Posterior vena cava (tissue), 2 donors: Measurements from ENCODE around the gene CCDC88B. TPM values are rescaled to one million over a fixed set of nuclear protein-coding genes. Genes with fewer than 3 reads are reported as not detected.

Source experiments
- DNase-seq: peaks from one replicate; pipeline ENCODE4 v3.0.0-alpha.2; 2020; ENCODE audit warnings: low spot score
- intact Hi-C, 2 donors: fragments of 100-400 bp; cut with DNase I; formaldehyde crosslinking; loops; one replicate each; pipeline versions ENCODE4 v1.14.1 to v1.14.2; 2022 to 2023
- long read RNA-seq, 2 donors: library from polyadenylated mRNA; unstranded; transcript quantifications; one replicate each; pipeline ENCODE4 v2.0.0, GENCODE V29; 2020 to 2021
- total RNA-seq, 2 donors: library from RNA; stranded (reverse); fragmentation: NEBNext Ultra II Directional; extraction: Animal tissue kit (Norgen Biotek cat#: 25700); gene quantifications; one replicate each; pipeline ENCODE4 v1.2.1, GENCODE V29; 2021
- donor health status: DM: yes; HTN: yes; CAD: no.
- donor health status: DM: yes; HTN: yes; CAD: no.

The CCDC88B gene, protein sequence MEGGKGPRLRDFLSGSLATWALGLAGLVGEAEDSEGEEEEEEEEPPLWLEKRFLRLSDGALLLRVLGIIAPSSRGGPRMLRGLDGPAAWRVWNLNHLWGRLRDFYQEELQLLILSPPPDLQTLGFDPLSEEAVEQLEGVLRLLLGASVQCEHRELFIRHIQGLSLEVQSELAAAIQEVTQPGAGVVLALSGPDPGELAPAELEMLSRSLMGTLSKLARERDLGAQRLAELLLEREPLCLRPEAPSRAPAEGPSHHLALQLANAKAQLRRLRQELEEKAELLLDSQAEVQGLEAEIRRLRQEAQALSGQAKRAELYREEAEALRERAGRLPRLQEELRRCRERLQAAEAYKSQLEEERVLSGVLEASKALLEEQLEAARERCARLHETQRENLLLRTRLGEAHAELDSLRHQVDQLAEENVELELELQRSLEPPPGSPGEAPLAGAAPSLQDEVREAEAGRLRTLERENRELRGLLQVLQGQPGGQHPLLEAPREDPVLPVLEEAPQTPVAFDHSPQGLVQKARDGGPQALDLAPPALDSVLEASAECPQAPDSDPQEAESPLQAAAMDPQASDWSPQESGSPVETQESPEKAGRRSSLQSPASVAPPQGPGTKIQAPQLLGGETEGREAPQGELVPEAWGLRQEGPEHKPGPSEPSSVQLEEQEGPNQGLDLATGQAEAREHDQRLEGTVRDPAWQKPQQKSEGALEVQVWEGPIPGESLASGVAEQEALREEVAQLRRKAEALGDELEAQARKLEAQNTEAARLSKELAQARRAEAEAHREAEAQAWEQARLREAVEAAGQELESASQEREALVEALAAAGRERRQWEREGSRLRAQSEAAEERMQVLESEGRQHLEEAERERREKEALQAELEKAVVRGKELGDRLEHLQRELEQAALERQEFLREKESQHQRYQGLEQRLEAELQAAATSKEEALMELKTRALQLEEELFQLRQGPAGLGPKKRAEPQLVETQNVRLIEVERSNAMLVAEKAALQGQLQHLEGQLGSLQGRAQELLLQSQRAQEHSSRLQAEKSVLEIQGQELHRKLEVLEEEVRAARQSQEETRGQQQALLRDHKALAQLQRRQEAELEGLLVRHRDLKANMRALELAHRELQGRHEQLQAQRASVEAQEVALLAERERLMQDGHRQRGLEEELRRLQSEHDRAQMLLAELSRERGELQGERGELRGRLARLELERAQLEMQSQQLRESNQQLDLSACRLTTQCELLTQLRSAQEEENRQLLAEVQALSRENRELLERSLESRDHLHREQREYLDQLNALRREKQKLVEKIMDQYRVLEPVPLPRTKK (N-terminal part only)
- 1 to 10 TPM; 7.0 to 9.5 TPM for total RNA-seq
- long read RNA-seq, donor 1, result 0 reads
- long read RNA-seq, donor 2, partial matches to known transcripts, result 0 of 2 reads
- long read RNA-seq, donor 2, other reads (novel, unspliced or antisense), result 1 of 2 reads

DNA sequence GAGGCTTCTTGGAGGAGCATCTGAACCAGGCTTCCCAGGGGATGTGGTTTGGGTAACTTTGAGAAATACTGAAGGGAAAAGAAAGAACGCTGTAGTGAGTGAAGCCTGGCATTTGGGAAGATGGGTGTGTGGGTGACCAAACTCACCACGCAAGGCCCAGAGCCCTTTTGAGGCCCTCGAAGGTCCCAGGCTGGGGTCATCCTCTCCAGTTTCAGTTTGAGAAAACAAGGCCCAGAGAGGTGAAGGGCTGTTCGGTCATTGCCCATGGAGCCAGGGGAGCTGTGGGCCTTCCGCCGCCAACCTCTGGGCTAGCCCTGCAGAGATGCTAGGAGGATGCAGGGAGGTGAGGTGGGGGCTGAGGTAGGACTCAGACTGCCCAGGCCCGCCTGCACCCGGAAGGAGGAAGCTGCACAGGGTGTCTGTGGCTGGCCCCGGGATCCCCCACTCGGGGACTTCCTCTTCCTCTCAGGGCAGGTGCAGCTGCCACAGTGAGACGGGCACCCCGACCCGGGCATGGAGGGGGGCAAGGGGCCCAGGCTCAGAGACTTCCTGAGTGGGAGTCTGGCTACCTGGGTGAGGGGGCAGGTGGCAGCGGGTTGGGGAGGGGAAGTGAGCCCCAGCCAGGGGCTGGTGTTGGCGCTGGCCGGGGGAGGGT lies at the start of gene CCDC88B:
Gene CCDC88B (plus strand): TSS at position 451 of the 655 bp plus-strand sequence. CDS start 63 bp downstream, at position 514.
- DNase-seq, result peak; percentile 92
- intact Hi-C loops, result no loop called here

DNA sequence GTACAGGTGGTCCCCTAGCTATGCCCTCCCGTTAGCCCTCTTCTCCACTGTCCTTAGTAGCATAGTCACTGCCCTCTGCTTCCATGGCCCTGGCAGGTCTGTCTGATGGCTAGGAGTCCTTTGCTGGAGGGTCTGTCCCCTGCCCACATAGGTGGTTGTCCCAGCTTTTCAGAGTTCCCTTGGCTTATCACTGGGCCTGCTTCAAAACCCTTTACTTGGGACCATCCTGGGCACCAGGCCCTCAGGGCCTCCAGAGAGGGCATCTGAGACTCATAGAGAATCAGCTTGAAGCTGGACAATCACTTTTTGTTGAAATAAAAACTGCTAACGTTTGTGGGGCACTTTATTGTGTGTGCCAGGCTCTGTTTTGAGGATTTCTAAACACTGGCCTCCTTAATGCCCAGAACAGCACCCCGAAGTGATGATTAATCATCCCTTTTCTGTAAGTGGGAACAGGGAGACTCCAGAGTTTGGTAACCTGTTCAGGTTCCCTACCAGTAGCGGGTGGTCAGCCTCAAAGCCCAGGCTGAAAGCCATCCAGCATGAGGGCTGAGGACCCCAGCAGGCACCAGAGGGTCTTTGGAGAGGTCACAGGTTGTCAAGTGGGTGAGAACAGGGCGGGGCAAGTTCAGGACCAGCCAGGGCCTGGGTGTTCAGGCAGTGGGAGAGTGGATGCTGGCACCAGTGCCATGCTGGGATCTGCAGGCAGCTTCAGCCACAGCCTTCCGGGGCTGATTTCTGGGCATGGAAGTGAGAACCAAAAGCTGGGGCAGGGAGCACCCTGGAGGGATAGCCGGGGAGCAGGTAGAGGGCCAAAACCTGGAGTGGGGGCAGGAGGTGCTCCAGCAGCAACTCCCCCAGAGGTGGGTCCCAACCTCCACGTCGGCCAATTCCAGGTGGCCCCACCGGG lies 49.4 kb upstream of the CCDC88B start:
- intact Hi-C loops, result loop anchor here in 1 of 2 donors (10.0 kb wide), 1 partner anchor 86 kb away; the partner anchor contains the start of gene FERMT3

DNA sequence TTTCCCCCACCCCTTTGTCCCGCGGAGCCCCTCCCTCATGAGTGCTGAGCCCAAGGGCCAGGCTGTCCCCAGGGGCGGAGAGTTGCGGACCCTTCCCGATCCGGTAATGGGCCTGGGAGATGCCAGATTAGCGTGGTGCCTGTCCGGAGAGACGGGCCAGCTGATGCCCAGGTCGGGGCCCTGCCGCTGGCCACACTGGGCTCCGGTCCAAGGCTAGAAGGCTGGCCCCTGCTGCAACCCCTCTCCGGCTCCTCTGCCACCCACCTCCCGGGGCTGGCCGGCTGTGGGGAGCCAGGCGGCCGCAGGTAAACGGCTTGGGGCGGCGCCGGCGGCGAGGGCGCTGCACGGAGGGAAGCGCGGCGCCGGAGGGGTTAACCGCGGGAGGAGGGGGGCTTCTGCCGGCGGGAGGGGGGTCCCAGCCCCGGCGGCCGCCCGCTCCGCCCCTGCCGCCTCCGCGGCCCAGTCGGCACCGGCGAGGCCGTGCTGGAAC lies 48.7 kb upstream of the CCDC88B start, which contains the start of gene KCNK4:
Gene KCNK4 (plus strand): TSS at position 41 of the 490 bp plus-strand sequence. CDS start 1,717 bp downstream, outside the sequence.
- DNase-seq, result peak; percentile 77
- intact Hi-C loops, result loop anchor here in 1 of 2 donors (10.0 kb wide), 1 partner anchor 87 kb away; the partner anchor contains the start of gene FERMT3

More for the DNA sequence above, 49.4 kb upstream of the CCDC88B start:
- peak; percentile 73 for DNase-seq

DNA sequence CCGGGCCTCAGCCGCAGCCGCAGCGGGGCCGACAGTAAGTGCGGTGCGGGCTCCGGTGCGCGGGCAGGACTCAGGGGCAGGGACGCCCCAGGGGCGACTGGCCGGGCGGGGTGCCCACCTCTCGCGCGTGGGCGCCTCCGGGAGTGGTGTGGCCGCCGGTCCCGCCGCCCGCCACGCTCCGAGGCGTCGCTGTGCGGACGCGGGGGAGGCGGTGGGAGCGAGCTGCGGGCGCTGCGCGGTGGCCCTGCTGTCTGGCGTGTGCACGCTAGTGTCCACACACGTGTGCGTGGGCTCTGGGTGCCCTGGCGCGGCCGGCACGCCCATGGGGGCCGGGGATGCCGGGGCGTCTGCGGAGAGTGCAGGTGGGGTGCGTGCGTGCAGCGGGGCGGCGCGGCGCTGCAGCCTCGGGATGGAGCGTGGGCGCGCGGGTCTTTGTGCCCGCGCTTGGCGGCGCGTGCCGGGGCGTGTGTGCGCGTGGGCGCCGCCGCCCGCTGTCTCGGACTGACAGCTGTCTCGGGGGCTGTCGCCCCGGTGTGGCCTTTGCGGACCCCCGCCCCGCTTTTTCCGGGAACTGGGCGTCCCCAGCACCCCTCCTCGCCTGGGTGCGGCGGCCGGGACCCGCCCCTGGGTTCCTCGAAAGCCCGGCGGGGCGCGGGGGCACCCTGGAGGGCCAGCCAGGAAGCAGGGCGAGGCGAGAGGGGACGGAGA lies 48.1 kb upstream of the CCDC88B start:
- no peak for DNase-seq
- intact Hi-C loops, result loop anchor here in 1 of 2 donors (10.0 kb wide), 1 partner anchor 87 kb away; the partner anchor contains the start of gene FERMT3

DNA sequence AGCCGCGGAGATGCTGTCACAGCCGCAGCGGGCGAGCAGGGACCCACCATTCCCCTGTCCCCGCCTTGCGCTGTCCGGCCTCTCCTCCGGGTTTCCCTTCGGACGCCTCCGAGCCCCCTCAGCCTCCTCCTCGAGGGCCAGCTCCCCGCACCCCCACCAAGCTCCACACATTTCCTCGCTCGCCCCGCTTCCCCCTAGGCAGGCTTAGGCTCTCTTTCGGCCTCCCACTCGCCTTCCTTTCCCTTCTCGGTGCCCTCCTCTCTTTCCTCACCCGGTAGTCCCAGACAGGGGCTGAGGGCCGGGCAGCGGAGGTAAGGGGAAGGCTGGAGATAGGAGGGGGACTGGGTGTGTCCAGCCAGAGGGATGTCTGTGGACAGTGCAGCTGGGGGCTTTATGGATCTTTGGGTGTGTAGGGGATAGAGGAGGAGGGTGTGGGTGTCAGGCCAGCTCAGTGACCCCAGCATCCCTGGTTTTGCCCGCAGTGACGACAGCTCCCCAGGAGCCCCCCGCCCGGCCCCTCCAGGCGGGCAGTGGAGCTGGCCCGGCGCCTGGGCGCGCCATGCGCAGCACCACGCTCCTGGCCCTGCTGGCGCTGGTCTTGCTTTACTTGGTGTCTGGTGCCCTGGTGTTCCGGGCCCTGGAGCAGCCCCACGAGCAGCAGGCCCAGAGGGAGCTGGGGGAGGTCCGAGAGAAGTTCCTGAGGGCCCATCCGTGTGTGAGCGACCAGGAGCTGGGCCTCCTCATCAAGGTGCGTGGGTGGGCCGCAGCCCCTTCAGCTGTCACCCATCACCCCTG lies 47.3 kb upstream of the CCDC88B start:
- intact Hi-C loops, result loop anchor here in 1 of 2 donors (10.0 kb wide), 1 partner anchor 88 kb away; the partner anchor contains the start of gene FERMT3
- no peak for DNase-seq

DNA sequence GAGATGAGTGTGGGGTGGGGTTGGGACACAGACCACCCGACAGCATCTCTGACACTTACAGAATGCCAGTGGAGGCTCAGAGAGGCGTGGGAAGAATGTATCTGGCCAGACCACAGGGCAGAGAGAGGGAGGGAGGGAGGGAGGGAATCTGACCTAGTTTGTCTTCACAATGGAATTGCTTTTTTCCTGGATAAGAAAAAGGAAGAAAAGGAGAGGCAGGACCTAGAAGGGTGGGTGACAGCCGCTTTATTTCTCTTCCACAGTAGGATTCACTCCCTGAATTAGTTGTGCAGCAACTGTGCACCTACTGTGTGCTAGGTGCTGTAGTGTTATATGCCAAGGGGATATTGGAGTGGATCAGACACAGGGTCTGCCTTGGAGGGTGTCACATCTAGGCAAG lies 45.2 kb upstream of the CCDC88B start:
- intact Hi-C loops, result loop anchor here in 1 of 2 donors (10.0 kb wide), 1 partner anchor 90 kb away; the partner anchor contains the start of gene FERMT3
- no peak for DNase-seq

DNA sequence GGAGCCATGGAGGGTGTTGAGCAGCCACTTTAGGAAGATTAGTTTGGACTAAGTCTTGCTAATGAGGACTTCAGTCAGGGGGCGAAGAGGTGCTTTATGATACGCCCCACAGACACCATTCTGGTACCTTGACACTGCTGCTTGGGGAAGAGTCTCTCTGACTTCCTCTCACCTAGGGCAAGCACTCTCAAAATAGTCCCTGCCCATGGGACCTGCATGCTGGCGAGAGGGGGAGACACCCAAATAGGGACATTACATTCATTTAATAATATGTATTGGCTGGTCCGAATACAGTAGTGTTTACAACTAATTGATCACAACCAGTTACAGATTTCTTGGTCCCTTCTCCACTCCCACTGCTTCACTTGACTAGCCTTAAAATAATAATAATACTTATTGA lies 44.2 kb upstream of the CCDC88B start:
- intact Hi-C loops, result loop anchor here in 1 of 2 donors (10.0 kb wide), 1 partner anchor 91 kb away; the partner anchor contains the start of gene FERMT3
- DNase-seq, result no peak

DNA sequence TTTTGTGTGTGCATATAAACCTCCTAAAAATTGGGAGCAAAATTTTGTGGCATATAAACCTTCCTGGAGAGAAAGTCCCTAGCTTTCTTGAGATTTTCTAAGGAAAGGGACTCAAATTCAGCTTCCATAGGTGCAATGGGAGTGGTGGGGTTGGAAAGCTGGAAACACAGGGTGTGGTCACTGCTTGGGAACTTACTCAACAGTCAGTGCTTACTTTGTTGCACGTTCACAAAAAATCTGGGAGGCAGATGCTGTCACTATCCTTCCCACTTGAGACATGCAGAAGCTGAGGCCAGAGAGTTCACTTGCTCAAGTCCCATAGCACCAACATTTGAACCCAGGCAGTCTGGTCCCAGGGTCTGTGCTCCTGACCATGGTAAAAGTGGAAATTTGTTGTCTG lies 43.8 kb upstream of the CCDC88B start:
- intact Hi-C loops, result loop anchor here in 1 of 2 donors (10.0 kb wide), 1 partner anchor 91 kb away; the partner anchor contains the start of gene FERMT3

DNA sequence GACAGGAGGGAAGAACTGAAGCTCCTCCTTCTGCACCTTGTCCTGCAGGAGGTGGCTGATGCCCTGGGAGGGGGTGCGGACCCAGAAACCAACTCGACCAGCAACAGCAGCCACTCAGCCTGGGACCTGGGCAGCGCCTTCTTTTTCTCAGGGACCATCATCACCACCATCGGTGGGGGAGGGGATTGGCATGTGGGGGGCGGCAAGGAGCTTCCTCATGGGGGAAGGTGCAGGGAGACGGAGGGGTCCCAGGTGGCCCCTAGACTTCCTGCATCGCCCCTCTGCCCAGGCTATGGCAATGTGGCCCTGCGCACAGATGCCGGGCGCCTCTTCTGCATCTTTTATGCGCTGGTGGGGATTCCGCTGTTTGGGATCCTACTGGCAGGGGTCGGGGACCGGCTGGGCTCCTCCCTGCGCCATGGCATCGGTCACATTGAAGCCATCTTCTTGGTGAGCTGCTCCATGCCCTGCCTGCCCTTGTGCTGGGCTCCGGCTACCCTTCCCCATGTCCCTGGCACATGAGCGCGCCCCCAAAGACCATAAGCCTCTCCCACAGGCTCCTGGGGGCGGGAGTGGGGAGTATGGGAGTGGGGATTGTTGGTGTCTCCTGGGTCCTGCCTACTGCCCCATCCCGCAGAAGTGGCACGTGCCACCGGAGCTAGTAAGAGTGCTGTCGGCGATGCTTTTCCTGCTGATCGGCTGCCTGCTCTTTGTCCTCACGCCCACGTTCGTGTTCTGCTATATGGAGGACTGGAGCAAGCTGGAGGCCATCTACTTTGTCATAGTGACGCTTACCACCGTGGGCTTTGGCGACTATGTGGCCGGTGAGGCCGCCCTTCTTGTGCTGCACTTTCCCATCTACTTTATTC lies 42.9 kb upstream of the CCDC88B start:
- peak; percentile 67 for DNase-seq
- intact Hi-C loops, result loop anchor here in 1 of 2 donors (10.0 kb wide), 1 partner anchor 92 kb away; the partner anchor contains the start of gene FERMT3

More for the DNA sequence above, 43.8 kb upstream of the CCDC88B start:
- DNase-seq, result no peak

DNA sequence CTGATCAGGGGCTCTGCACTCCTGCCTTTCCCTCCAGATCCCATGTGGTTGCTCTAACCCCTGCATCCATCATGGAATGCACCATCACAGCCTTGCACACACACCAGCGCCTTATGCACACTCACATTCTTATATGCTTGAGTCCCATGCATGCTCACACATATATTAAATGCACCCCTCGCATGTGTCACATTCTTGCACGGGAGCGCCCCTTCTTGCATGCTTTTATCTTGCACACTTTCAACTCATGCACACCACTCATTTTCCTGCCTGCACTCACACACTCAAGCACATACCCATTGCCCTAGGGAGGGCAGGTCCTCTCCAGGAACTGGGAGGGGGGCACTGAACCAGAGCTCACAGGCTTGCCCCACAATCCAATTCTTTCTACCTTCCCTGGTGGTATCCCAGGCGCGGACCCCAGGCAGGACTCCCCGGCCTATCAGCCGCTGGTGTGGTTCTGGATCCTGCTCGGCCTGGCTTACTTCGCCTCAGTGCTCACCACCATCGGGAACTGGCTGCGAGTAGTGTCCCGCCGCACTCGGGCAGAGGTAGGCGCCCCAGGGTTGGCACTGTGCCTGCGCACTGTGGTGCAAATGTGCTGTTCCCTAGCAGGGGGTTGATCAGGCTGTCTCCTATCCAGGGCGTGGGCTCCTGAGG lies 42.2 kb upstream of the CCDC88B start:
- intact Hi-C loops, result loop anchor here in 1 of 2 donors (10.0 kb wide), 1 partner anchor 93 kb away; the partner anchor contains the start of gene FERMT3
- DNase-seq, result peak; percentile 71

DNA sequence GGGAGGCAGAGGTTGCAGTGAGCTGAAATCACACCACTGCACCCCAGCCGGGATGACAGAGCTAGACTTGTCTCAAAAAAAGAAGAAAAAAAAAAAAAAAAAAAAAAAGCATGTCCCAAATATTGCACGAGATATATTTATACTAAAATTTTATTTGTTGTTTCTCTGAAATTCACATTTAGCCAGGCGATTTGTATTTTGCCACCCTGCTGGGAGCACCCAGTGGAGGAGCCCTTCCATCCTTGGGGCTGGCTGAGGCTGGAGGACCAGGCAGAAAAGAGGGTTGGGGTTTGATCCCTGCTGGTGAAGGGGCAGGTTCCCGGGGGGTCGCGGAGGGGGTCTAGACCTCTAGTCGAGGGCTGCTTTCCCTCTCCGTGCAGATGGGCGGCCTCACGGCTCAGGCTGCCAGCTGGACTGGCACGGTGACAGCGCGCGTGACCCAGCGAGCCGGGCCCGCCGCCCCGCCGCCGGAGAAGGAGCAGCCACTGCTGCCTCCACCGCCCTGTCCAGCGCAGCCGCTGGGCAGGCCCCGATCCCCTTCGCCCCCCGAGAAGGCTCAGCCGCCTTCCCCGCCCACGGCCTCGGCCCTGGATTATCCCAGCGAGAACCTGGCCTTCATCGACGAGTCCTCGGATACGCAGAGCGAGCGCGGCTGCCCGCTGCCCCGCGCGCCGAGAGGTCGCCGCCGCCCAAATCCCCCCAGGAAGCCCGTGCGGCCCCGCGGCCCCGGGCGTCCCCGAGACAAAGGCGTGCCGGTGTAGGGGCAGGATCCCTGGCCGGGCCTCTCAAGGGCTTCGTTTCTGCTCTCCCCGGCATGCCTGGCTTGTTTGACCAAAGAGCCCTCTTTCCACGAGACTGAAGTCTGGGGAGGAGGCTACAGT lies 40.8 kb upstream of the CCDC88B start:
- peak; percentile 87 for DNase-seq
- intact Hi-C loops, result loop anchor here in 1 of 2 donors (10.0 kb wide), 1 partner anchor 94 kb away; the partner anchor contains the start of gene FERMT3
